ENCODE results near the gene NFYC.

DNA sequence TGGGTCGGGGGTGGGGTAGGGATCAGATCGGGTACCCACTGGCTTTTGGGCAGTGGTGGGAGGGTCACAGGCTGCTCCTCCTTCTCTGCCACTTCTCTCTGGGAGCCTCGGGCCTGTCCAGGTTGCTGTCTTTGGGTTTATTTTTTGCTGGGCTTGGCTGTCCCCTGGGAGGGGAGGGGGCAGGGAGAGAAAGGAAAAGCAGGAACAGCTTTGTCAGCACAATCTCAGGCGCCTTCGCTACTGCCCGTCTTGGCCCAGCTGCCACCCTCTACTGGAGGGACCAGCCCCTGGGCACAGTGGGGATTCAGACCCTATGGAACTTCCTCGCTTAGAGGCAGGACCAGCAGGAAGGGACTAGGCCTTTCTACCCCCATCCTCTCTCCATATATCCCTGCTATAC is 100.5 kb downstream of the NFYC start:
- TF ChIP-seq, protein P1, sequence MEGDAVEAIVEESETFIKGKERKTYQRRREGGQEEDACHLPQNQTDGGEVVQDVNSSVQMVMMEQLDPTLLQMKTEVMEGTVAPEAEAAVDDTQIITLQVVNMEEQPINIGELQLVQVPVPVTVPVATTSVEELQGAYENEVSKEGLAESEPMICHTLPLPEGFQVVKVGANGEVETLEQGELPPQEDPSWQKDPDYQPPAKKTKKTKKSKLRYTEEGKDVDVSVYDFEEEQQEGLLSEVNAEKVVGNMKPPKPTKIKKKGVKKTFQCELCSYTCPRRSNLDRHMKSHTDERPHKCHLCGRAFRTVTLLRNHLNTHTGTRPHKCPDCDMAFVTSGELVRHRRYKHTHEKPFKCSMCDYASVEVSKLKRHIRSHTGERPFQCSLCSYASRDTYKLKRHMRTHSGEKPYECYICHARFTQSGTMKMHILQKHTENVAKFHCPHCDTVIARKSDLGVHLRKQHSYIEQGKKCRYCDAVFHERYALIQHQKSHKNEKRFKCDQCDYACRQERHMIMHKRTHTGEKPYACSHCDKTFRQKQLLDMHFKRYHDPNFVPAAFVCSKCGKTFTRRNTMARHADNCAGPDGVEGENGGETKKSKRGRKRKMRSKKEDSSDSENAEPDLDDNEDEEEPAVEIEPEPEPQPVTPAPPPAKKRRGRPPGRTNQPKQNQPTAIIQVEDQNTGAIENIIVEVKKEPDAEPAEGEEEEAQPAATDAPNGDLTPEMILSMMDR (IDR thresholded peaks at IDR 0.05): no peak
- TF ChIP-seq EZH2 (IDR thresholded peaks at IDR 0.05) (no peak), EZH2phosphoT487 (IDR thresholded peaks at IDR 0.05) (no peak)
